Esophagus muscularis mucosa (tissue), 3 donors: ENCODE data around the gene SERTAD2.

Experiments
- CTCF ChIP-seq, 3 experiments: fragments of 200-600 bp in 2 of 3; fragments of 450-650 bp in 1 of 3; sonication (generic) in 2 of 3; IDR thresholded peaks; one replicate each; pipeline ENCODE4 v1.5.1; 2017 to 2019; ENCODE audit warnings: antibody characterized with exemption in 3 of 3, mild to moderate bottlenecking in 2 of 3, moderate library complexity in 1 of 3
- POLR2A ChIP-seq: fragments of 450-650 bp; IDR thresholded peaks from one replicate; pipeline ENCODE4 v1.6.1; 2017; ENCODE audit warnings: antibody characterized with exemption, moderate library complexity, mild to moderate bottlenecking, low read depth
- POLR2AphosphoS5 ChIP-seq, 2 donors: sonication (generic); formaldehyde crosslinking; IDR thresholded peaks; one replicate each; pipeline ENCODE4 v1.6.1; 2017; ENCODE audit warnings: antibody characterized with exemption in 2 of 2

GRCh38 chr2:64607381-64608304 is 46.1 kb downstream of the SERTAD2 start:
- no peak for TF ChIP-seq POLR2A
- no peak for TF ChIP-seq POLR2AphosphoS5 (IDR thresholded peaks at IDR 0.05)
- TF ChIP-seq CTCF (IDR thresholded peaks at IDR 0.05): no peak
